Superior temporal gyrus (tissue), 1 donor: ENCODE data around the gene OGFOD3.

ENCODE experiments used
- DNase-seq: peaks from one replicate; pipeline ENCODE4 v3.0.0-alpha.2; 2016; ENCODE audit errors: extremely low spot score

The OGFOD3 gene

DNA sequence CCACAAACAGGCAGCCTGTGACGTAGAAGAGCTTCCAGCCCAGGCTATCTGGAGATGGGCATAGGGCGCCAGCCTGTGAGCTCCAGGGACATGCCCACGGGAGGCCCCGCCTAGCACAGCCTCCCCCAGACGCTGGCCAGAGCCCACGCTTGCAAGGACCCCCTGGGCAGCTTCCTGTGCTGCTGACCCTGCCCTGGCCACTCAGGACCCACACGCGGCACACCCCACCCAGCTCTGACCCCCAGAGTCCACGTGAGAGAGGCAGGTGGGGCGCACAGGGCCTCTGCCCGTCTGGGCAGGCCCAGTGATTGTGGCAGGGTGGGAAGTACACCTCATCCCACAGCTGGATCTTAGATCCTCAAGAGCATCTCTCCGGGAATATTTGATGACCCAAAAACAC lies 28.3 kb upstream of the OGFOD3 start:
- no peak for DNase-seq

DNA sequence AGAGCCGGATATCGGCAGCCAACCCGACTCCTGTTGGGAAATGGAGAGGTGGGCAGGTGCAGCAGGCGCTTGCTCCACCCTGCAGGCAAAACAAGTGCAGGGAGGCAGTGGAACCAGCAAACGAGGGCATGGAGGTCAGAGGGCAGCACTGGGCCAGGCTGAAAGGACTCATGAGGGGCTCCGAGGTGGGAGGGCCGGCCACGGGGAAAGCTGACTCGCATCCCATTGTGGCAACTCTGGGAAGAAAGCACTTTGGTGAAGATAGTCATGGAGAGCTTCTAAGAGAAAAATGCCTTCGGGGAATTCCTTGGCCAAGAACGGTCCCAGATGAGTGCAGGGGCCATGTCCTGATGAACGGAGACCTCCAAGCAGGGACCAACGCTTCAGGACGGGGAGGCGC lies 27.7 kb upstream of the OGFOD3 start:
- no peak for DNase-seq

DNA sequence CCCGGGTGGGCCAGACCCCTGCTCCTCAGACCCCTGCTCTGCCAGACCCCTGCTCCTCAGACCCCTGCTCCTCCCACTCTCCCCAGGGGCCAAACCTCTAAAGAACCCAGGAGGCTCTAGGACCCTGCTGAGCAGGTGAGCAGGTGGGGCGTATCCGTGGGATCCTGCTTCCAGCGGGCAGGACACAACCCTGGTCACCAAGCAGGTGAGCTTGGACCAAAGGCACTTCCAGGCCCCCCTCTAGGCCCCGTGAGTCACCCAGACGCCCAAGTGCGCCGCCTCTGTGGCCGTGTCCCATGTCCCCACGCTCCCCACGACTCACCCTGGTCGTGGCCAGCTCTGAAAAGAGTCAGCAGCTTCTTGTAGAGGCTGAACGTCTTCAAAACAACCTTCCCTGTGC lies 27.2 kb upstream of the OGFOD3 start:
- DNase-seq: no peak

DNA sequence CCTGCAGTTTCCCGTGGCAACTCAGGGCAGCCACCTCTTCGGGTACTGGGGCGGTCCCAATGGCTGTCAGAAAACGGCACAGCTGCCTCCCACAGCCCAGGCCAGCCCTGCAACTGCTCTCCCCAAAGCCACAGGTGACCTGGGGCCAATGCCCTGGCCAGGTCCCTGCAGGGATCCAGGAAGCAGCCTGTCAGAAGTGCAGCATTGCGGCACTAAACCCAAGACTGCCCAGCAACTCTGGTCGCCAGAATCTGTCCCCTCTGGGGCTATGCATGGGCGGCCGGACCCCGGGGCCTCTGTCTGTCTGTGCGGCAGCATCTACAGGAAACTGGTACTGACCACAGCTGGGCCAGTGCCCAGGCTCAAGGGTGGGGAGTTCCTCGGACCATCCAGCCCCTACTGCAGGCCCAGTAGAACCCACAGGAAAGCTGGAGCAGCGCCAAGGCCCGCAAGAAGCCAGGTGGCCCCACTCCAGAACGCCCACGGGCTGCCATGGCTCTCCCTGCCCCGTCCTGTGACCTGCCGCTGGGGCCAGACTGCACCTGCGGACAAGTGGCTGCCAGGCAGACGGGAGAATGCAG lies 26.6 kb upstream of the OGFOD3 start:
- no peak for DNase-seq

DNA sequence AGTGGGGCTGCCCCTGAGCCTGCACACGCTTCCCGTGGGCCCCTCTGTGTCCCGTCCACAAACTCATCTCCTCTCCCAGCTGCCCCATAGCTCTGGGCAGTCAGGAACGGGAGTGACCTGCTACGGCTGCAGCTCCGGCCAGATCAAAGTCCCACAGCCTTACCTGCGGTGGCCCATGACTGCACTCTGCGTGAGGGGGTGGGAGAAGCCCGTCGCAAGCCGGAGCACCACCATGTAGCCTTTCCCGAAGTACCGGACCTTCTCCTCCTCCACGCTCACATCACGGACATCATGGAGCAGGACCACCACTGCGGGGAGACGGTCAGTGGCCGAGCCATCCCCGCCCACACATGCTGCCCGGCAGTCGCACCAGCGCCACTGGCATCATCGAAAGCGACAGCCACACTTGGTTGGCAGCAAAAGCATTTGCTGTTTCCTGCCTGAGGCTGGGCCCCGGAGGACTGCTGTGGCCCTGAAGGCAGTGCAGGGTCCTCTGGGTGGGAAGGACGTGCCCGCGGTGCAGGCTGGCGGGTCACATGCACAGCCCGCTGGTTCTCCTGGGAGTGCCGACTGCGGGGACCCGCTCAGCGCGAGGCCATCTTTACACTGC lies 26.0 kb upstream of the OGFOD3 start:
- no peak for DNase-seq

DNA sequence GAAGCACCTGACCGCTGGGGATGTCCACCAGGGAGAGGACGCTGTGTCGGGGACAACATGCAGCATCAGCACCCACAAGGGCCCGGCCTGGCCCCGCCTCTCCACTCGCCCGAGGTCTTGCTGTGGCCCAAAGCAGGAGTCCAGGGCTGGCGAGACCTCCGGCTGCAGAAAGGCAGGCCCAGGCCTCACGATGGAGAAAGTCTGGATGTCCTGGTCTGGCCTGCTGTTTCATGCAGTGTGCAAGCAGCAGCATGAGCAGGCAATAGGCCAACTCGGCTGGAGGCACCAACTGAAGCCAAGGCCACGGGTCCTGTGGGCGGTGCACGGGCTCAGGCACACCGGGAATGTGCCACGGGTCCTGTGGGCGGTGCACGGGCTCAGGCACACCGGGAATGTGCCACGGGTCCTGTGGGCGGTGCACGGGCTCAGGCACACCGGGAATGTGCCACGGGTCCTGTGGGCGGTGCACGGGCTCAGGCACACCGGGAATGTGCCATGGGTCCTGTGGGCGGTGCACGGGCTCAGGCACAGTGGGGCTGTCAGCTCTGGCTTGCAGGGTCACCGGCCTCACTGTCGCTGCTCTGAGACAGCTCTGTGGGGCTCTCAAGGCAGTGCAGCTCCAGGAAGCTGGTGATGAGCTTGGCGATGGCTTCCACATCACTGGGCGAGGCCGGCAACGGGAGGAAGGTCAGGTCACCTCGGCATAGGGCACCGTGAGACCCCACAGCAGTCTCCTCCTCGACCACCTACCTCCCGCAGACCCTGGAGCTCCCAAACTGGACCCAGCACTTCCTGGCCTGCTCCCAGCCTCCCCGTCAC lies 25.3 kb upstream of the OGFOD3 start:
- no peak for DNase-seq

DNA sequence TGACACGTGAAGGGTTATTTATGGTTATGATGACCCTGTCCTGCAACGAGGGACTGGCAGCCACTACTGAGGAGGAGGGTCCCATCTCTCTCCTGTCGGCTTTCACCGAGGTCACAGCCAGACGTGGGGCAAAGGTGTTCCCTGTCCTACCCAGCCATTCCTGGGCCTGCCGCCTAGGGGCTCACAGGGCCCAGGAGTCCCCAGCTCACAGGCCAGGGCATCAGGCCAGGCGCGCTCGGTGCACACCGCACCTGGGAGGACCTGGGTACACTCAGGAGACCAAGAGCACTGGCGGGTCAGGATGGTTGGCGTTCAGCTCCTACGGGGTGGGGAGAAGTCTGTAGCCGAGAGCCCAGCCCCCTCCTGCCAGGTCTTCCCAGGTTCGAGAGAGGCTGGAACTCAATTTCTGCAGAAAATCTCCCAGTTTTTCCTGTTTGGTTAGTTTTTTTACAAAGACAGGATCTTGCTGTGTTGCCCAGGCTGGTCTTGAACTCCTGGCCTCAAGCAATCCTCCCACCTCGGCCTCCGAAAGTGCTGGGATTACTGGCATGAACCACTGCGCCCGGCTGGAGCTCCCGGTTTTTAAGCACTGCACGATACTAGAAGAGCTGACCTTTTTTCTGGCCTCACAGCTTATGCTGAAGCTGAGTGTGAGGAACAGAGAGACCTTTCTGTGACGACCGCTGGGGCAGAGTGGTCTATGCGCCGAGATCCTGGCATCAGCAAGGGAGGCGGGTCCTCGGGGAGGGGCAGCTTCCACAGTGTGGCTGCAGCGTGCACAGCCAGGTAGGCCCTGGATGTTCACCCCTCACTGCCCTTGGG lies 24.5 kb upstream of the OGFOD3 start:
- no peak for DNase-seq

DNA sequence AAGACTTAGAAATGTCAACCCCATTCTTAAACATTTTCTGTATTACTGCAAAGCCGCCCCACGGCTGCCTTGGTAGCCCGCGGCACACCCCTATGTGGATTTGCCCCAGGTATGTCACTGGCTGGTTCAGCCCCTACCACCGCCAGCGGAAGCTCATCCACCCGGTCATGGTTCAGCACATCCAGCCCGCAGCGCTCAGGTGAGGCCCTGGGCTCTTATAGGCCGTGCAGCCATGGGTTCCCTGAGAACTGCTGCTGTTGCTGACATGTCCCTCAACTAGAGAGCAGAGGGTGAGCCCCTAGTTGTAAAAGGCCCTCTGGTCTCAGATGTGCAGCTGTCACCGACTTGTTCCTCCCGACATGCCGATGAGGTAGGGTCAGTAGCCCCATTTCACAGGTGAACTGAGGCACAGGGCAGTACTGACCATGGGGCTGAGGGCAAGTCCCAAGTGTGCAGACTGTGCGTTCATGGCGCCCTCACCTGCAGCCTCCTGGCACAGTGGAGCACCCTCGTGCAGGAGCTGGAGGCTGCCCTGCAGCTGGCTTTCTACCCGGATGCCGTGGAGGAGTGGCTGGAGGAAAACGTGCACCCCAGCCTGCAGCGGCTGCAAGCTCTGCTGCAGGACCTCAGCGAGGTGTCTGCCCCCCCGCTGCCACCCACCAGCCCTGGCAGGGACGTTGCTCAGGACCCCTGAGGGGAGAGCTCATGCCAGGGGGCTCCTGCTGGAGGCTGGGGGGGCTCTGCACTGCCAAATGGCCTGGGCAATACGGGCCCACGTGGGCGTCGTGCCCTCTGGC lies 23.5 kb upstream of the OGFOD3 start:
- no peak for DNase-seq

DNA sequence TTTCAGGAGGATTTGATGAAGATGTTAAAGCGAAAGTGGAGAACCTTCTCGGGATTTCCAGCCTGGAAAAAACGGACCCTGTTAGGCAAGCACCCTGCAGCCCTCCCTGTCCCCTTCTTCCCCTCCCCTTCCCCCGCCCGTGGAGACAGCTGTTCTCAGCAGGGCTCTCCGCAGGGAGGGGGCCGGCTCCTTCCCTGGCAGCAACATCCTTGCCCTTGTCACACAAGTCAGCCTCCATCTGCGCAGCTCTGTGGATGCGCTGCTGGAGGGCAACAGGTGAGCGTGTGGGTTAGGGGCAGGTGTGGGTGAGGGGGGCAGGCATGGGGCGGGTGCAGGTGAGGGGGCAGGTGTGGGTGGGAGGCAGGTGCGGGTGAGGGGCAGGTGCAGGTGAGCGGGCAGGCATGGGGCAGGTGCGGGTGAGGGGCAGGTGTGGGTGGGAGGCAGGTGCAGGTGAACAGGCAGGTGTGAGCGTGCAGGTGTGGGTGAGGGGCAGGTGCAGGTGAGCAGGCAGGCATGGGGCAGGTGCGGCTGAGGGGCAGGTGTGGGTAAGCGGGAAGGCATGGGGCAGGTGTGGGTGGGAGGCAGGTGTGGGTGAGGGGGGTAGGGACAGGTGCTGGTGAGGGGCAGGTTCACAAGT lies 22.7 kb upstream of the OGFOD3 start:
- no peak for DNase-seq

DNA sequence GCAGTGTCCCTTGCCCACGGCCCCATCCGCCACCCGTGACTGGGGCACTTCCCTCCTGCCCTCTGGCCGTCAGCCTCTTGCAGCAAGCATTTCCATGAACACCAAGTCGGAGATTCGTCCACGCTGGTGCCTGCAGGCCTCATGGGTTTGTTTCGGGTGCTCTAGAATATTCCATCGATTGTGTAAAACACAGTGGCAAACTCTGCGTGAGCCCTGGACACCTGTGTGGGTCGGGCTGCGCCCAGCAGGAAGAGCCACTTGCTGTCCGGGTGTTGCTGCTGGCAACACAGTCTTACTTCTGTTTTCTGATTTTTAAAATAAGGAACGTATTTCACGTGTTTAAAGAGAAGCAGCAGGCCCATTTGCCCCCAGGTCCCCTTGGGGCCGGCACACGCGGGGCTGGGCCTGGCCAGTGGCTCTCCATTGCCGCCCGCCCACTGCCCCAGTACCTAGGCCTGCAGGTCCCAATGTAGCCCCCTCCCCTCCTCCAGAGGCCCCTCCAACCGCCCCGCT lies 22.1 kb upstream of the OGFOD3 start:
- DNase-seq: no peak

DNA sequence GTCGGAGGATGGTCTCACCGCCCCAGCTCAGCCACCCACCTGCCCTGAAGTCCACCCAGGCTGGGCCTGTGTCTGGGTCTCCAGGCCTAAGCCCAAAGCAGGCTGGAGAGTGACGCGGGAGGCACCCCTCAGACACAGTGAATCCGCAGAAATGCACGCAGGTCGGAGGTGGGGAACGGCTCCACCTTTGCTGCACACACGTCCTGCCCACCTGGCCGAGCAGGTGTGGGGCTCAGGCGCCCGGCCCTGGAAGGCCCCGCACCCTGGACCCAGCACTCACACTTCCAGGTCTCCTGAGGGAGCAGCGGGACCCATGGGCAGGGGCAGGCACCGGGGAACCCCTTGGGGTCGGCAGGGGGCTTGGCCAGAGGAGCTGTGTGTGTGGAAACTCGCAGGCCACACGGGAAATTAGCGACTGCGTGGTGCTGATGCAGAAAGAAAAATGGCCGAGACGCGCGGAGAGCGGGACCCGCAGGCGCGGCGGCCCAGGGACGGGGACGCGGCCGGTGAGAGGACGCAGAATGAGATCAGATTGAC lies 21.5 kb upstream of the OGFOD3 start:
- no peak for DNase-seq

DNA sequence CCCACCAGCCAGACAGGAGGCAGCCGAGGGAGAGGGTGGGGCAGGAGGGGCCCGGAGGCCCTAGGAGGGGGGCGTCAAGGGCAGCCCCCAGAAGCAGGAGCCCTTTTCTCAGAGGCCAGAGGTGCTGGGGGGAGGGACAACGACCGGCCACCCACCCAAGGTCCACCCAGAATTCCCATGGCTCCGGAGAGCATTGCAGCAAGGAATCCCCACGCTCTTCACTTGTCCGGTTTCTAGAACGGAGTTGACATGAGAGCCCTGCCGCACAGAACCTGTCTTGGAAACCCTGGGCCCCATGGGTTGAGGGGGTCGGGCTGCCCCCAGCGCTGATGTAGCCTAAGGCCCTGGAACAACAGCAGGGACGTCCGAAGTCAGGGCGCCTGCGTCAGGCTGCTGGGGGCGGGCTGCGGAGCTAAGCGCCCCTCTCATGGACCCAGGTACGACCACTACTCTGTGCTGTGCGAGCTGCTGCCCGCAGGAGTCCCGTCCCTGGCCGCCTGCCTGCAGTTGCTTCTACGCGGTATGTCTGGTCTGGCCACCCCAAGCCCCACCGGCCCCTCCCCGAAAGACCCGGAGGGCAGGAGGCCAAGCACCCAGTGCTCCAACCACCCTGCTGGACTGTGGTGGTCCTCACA lies 20.9 kb upstream of the OGFOD3 start:
- DNase-seq: no peak

DNA sequence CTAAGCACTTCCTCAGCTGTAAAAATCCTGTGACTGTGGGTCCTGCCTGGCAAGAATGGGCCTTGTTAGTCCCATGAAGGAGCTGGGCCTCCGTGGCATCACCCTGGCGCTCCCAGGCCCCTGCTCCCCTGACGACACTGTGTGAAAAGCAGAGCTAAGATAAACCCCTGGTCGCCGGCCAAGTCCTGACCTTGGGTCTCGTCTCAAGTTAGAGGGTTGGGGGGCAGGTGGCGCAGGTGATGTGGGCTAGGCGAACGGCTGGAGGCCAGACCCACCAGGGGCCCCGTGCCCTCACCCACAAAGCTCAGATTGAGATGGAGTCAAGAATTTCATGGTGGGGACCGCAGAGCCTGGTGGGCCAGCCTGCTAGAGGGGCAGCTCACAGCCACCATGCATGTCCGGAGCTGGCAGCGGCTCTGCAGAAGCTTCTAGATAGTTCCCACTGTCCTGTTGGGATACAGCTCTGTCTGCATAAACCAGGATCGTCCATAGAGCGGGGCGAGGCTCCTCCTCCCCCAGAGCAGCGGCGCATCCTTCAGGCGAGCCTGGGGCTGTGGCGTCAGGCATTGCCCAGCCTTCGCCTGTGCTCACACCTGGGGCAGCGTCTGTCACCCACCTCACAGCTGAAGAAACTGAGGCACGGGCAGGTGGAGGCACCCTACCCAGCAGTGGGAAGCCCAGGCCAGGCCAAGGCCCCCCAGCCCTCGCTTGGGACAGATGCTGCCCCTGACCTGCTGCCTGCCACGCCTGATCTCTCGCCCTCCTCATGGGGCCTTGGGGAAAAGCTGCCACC lies 20.2 kb upstream of the OGFOD3 start:
- DNase-seq: no peak

DNA sequence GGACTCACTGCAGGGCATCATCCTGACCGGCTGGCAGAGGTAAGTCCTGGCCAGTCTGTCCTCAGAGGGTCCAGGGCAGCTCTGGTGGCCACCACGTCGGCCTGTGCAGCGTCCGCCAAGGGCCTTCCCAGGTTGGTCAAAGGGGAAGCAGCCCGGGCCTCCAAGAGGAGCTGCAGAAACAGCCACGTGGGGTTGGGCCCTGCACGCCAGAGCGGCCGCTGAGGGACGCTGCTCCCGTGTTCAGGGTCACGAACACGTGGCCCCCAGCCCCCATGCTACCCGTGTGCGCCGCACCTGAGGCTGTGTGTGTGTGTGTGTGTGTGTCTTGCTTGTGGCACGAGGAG lies 18.9 kb upstream of the OGFOD3 start:
- no peak for DNase-seq

DNA sequence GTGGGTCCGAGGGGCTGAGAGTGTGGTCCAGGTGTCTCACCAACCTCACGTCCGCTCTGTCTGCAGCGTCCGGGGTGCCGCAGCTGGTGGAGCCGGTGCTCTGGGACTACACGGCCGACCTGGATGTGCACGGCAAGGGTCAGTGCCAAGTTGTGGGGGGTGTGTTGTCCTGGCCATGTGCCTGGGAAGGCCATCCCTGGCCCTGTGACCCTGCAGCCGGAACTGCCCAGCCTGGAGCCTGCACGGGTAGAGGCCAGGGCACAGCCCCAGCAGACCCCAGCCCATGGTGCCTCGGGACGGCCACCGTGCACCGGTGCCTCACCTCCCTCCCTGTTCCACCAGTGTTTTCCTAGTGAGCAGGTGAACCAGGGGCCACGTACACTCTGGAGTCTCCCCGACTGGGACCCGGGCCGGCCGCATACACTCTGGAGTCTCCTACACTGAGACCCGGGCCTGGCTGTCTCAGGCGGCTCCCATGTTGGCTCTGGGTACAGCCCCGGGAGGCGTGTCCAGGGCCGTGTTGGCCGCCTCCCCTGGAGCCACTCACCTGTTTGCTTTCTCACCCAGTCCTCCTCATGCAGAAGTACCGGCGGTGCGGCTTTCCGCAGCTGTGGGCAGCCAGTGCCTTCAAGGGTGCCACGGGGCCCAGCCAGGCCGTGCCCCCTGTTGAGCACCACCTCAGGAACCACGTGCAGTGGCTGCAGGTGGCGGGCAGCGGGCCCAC lies 18.4 kb upstream of the OGFOD3 start:
- no peak for DNase-seq

DNA sequence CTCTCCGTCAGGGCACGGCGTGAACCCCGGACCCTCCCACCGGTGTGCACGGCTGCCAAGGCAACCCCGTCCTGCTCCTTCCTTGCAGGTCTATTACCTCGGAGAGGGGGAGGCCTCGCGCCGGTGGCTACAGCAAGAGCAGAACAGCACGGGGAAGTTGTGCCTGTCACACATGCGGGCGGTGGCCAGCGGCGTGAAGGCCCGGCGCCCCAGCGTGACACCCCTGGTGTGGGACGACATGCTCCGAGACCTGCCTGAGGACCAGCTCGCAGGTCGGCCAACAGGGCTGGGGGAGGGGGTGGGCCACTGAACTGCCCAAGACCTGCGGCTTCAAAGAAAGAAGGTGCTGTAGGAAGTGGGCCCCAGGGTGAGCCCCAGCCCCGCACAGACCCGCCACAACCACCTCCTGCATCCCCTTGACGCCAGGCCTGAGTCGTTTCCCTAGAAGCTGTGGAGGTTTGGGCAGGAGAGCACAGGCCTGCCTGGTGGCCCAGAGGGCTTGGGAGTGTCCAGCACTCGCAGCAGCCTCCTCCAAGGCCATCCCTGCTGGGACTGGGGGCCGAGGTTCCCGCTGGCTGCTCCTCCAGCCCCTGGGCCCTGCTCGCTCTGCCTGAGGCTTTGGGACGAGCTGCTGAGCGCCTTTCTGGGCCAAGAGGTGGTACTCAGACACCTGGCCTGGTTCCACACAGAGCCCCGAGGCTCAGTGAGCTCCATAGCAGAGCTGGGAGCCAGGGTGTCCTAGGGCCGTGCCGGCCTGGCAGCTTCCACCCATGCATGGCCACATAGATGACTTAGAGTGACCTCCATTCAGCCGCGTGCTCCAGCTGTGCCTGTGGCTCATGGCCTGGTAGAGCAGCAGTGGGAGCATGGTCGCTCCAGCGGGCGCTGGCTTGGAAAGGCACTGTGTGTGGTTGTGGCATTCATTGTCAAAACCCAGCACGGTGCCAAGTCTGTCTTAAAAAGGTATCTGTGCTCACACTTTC lies 17.5 kb upstream of the OGFOD3 start:
- no peak for DNase-seq

DNA sequence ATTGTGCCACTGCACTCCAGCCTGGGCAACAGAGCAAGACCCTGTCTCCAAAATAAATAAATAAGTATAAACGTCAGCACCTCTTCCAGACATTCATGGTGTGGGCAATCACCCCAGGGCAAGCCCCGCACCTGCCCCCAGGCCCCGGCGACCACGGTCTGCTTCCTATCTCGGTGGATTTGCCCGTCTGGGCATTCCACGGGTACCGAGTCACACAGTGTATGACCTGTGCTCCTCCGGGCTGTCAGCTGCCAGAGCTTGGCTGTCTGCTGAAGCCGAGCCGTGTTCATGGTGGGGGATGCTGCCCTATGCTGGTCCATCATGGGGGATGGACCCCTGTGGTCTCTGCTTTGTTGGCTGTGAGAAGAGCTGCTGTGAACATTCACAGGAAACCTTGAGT lies 16.7 kb upstream of the OGFOD3 start:
- no peak for DNase-seq

DNA sequence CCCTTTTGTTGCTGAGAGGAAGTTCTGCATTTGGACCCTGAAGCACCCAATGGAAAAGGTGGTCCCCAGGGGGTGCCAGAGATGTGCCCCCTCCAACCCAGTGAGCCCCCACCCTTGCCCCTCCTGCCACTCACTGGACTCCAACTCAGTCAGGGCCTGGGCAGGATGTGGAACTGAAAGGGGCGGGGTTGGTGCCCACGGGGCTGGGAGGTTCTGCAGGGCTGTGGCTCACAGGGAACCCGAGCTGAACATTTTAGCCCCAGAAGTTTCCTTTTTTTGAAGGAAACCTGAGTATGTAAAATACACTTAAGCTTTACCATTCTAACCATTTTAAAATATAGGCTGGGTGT lies 15.8 kb upstream of the OGFOD3 start:
- no peak for DNase-seq
